ENCODE measurements around the gene RAB17.

RAB17 gene

DNA sequence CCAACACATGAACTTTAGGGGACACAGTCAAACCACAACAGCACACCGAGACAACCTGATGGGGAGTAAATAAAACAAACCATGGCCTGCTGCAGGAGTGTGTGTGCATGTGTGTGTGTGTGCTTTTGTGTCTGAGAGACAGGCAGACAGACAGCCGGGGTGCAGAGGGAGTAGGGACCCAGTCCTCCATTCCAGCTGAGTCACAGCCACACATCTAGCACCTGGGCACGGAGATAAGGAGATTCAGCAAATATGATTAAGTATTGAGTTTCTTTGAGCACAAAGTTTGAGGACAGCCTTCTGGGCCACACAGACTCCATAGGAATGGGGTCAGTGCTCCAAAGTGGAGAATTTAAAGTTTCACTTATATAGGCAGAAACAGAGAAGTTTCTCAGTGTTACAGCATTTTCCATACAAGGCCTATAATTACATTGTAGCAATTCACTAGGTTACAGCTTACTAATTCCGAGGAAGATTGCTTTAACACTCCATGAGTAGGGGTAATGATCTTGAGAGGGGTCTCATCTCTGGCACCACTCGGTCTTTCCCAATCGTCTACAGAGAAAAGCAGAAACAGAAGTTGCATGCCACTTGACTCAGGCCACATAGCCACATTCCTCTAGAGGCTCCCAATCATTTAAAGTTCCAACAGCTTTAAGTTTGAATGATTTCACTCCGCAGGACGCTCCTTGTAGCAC lies 55.0 kb downstream of the RAB17 start:
- DNase-seq: no peak

DNA sequence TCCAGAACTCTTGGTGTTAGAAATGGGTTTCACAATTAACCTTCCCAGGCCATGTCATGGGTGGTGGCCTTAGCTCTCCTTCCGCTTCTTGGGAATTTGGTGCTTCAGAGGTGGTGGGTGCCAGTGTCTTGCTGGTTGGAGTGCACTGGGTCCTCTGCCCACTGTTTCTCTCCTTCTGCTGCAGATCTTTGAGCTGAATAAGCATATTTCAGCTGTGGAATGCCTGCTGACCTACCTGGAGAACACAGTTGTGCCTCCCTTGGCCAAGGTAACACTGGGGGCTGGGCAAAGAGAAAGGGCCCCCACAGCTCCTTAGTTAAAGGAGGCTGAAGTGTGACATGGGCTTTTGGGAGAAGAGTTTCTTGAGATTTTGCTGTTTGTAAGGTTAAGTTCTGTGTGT lies 56.2 kb downstream of the RAB17 start:
- no peak for DNase-seq

DNA sequence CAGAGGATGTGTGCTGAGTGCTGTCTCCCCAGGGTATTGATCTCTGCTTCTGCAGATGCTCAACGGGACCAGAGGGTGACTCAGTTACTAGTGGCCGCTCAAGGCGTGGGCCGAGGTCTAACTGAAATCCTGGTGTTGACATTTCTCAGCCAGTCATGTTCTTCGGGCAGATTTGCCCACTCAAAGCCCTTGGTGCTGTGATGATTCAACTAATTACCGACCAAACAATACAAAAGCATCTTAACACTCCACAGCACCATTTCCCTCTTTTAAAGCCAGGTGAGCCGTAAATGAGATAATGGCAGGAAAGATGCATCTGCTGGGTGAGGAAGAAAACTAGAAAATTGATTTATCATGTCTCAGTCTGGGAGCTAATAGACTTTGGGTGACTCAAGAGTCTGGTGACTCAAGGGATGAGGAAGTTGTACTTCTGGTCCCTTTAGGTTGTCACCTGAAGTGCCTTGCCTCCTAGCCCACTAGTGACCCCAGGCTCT lies 56.8 kb downstream of the RAB17 start:
- DNase-seq: no peak

DNA sequence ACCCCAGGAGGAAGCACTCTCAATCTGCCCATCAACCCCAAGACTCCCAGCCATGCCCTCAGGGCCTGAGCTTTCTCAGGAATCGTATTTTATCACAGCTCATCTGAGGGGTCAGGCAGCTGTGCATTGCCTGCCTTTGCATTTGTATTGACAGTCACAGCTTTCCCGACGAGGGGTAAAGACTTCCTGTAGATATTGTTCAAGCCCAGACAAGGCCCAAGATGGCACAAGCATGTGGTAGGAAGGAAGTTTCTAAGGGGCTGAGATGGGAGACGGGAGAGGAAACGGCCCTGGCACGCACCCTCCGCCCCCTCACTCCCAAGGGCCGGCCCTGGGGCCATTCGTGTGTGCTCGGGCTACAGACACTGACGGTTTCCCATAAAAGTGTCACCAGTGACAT lies 58.4 kb downstream of the RAB17 start:
- DNase-seq: no peak

DNA sequence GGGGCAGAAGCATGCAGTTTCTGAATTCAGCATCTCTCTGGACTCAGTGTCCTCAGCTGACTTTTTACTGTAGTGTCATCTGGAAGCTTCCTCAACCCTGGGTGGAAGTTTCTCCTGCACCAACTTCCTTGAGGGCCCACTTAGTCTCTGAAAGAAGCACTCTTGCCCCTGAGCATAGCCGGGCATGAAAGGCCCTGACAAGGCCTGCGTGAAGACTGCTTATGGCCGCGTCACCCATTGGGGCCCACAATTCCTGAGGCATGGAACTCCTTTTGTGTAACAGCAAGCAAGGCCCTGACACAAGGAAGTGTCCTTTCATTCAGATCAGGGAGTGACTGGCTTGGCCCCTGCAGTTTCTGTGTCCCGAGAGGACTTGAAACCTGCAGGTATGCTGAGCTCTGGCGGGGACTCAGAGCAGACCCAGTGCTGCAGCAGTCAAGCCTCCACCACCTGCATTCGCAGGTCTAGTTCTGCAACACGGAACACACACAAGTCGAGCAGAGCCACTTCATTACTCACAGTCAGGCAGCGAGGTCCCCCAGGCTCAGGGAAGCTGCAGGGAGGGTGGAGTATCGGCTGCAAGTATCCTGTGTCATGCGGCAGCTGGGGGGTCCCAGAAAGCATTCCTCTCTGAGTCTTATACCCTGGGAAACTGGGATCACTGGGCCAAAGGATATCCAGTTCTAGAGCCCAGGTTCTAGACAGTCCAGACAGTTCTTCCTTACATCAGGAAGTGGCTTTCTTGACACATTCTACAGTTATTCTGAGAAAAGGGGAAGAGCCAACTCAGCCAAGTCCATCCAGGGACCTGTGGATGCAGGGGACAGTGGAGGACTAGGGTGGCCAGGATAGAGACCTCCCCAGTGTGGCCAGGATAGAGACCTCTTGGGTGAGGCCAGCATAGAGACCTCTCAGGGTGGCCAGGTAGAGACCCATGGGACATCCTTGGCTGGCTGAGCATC lies 59.8 kb downstream of the RAB17 start:
- no peak for DNase-seq

DNA sequence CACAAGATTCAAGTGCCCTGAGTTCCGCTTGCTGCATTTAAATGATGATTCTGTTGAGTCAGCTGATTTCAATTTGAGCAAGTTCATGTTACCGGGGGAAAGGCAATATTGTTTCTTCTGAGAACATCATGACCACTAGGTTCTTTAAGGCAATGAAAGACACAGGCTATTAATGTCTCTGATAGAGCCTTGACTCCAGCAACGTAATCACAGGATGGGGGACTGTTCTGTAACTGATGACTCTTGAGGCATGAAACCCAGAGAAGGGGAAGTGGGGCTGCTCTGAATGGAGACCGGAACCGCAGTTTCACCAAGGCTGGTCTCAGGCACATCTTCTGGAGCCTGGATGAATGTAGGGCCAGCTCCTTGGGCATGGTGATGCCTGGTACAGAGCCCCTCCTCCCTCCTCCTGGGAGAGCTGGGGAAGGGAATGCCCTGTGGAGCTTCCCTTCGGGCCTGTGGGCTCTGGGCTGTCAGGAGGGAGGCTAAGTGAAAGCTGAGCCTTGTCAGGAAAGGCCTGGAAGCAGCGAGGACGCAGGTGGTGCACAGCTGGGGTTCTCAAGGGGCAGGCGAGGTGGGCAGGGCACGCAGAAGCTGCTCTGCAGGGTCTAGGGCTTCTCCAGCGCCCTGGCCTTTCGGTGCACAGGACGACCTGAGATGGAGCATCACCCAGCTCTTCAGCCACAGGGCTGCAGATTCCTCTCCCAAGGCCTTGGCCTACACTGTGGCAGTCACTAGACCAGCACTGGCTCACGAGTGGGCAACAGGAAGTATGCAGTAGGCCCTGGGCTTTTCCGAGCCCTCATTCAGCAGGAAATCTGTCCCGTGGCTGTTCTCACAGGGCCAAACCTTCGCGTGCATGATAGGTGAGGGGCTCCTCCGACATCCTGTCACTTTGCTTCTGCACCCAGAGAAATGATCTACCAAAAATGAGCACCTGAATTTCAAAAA lies 60.8 kb downstream of the RAB17 start:
- no peak for DNase-seq

DNA sequence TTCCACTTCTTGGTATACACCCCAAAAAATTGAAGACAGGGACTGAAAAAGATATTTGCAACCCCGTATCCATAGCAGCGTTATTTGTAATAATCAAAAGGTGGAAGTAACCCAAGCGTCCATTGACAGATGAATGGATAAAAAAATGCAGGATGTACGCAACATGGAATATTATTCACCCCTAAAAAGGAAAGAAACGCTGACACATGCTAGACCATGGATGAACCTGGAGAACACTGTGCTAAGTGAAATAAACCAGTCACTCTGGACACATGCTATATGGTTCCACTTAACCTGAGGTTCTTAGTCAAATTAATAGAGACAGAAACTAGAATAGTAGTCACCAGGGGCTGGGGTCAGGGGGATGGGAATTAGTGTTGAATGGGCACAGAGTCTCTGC lies 62.8 kb downstream of the RAB17 start:
- no peak for DNase-seq

DNA sequence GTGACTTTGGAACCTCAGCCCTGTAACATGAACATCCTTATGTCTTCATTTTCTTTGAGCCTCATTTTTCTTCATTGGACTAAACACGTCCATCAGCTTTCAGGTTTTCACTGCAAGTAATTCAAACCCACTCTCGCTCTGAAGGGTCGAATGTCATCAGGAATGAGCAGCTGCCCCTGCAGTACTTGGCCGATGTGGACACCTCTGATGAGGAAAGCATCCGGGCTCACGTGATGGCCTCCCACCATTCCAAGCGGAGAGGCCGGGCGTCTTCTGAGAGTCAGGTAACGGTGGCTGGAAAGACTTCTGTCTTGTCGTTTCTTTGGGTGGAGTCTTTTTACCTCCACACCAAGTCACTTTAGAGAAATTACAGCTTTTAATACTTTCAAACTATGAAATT lies 63.3 kb downstream of the RAB17 start:
- DNase-seq: no peak

DNA sequence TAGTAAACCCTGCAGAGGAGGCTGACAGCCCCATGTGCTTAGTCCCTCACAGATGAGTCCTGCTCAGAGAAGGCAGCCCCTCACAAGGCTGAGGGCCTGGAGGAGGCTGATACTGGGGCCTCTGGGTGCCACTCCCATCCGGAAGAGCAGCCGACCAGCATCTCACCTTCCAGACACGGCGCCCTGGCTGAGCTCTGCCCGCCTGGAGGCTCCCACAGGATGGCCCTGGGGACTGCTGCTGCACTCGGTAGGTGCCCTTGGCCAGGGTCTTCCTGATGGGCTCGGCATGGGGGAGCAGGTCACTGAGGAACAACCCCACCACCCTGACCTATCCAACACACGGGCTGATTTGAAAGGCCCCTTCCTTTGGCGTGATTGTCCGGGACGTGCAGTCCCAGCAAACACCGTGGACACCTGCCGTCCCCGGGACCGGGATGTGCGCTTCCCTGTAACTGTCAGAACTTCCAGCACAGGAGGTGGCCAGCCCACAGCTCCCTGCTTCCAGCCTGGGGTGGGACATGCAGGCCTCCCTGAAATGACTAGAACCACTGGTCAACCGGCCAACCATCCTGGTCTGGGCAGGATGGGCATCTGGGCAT lies 64.9 kb downstream of the RAB17 start:
- no peak for DNase-seq

DNA sequence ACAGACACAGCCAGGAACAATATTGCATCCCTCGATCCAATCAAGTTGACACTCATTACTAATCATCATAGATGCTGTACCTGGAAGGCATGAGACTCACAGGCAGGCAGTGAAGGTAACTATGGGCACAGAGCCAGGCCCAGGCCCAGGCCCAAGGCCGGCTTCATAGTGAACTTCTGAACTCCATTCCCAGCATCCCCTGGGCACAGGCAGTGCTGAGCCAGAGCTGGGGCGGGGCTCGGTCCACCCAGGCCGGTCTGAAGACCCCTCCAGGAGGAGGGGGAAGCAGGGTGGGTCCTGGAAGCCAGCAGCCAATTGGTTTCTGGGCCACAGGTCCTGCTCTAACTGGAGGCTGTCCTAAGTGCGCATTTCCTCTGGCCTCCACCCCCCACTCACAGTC lies 65.9 kb downstream of the RAB17 start:
- DNase-seq: no peak

All from CD4-positive, alpha-beta T cell treated with Interleukin-12 subunit alpha and Interleukin-12 subunit beta, for 1 hour (primary cell).